Stomach (tissue), 9 donors: Measurements from ENCODE around the gene CHAF1B. TPM values are rescaled to one million over a fixed set of nuclear protein-coding genes. Genes with fewer than 3 reads are reported as not detected.
"Not testable (repeated sequence)": the region's sequence is repeated elsewhere in the genome, so short reads cannot be mapped to it uniquely, and the experiment has no call there.

ENCODE experiments used
- DNase-seq, 2 donors: peaks; one replicate each; pipeline versions ENCODE4 v3.0.0 to v3.0.0-alpha.2; 2013 to 2019
- H3K27ac ChIP-seq, 5 donors: fragments of 200-600 bp in 4 of 5; sonication (generic) in 4 of 5; one replicate each; pipeline ENCODE4 v1.5.1; 2013 to 2019; ENCODE audit warnings: mild to moderate bottlenecking in 1 of 5, moderate library complexity in 1 of 5
- H3K27me3 ChIP-seq, 3 donors: fragments of 200-600 bp; sonication (generic); one replicate each; pipeline ENCODE4 v1.5.1; 2017 to 2019; ENCODE audit warnings: mixed run types in 1 of 3
- H3K36me3 ChIP-seq, 4 donors: fragments of 200-600 bp; sonication (generic); 1 replicate in 3 of 4; 2 replicates in 1 of 4; pipeline ENCODE4 v1.5.1; 2016 to 2019
- H3K4me1 ChIP-seq, 4 donors: fragments of 200-600 bp; sonication (generic); one replicate each; pipeline ENCODE4 v1.5.1; 2016 to 2019
- H3K4me3 ChIP-seq, 4 donors: fragments of 200-600 bp; sonication (generic) in 3 of 4; one replicate each; pipeline ENCODE4 v1.5.1; 2016 to 2019; ENCODE audit warnings: mild to moderate bottlenecking in 1 of 4
- H3K9me3 ChIP-seq, 4 donors: fragments of 200-600 bp; sonication (generic); one replicate each; pipeline ENCODE4 v1.5.1; 2016 to 2019
- EP300 ChIP-seq: sonication (generic); formaldehyde crosslinking; IDR thresholded peaks from one replicate; pipeline ENCODE4 v1.6.1; 2017; ENCODE audit warnings: antibody characterized with exemption
- POLR2A ChIP-seq, 4 donors: fragments of 450-650 bp; IDR thresholded peaks; one replicate each; pipeline ENCODE4 v1.6.1; 2016; ENCODE audit warnings: antibody characterized with exemption in 4 of 4, control low read depth in 2 of 4, mild to moderate bottlenecking in 1 of 4, moderate library complexity in 1 of 4
- POLR2AphosphoS5 ChIP-seq, 3 donors: sonication (generic); formaldehyde crosslinking; IDR thresholded peaks; one replicate each; pipeline ENCODE4 v1.6.1; 2016; ENCODE audit warnings: antibody characterized with exemption in 3 of 3
- WGBS, 5 donors: extraction: QIAGEN DNeasy Blood & Tissue Kit in 3 of 5; methylation state at CpG; one replicate each; pipeline versions ENCODE4 v1.1.5 to v1.1.7; 2013 to 2018; 5-methylcytosine and 5-hydroxymethylcytosine counted together
- intact Hi-C: fragments of 100-400 bp; cut with DNase I; formaldehyde crosslinking; loops from one replicate; pipeline ENCODE4 v1.15.1; 2023; ENCODE audit warnings: low total_unique reads
- polyA plus RNA-seq, 3 donors: library from polyadenylated mRNA; stranded (reverse); fragments of 200-250 nt; gene quantifications; one replicate each; pipeline ENCODE4 v1.2.3, GENCODE V29; 2013
- total RNA-seq, 5 donors: library from RNA; depleted of rRNA; stranded (reverse); fragments of >200 nt; gene quantifications; one replicate each; pipeline versions ENCODE4 v1.1.0 to v1.2.3, GENCODE V29; 2014 to 2016
- TF ChIP-seq, protein P1 (sequence below), 7 experiments: fragments of 450-650 bp in 4 of 7; fragments of 200-600 bp in 3 of 7; sonication (generic) in 3 of 7; IDR thresholded peaks; one replicate each; pipeline ENCODE4 v1.5.1; 2016 to 2019; ENCODE audit warnings: antibody characterized with exemption in 7 of 7, control low read depth in 2 of 7, mild to moderate bottlenecking in 1 of 7
- donor health status: healthy with polysubstance abuse.
- donor health status: Bipolar disorder and iron deficiency.
- donor health status: healthy.

The CHAF1B gene
- total and polyA plus RNA-seq, 8 donors, result 0.29 to 15.2 (median 1.4) TPM

DNA sequence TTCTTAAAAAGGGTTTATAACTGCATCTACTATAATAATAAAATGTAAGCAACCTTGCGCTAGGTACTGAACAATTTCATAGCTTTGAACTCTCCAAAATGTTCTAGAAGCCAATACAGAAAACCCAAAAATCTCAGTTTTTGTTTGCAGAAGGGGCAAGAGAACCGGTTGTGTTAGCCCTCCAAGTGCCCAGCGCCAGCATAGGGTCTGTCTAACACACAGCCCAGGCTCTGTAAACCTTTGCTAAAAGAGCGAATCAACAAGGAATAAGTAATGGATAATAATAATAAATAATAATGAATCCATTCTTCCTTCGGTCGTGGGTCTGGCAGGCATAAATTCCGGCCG lies 333 bp upstream of the CHAF1B start:
- H3K27ac ChIP-seq, result peak overlapping the region in 1 of 5 donors; percentile 83
- H3K4me3 ChIP-seq, result peak overlapping the region; percentile 76 to 82 (median 81)
- 30 to 45% (median 34%) methylated on average over 6 to 8 of the region's 8 CpGs for WGBS, 5 donors
- TF ChIP-seq POLR2AphosphoS5 (IDR thresholded peaks at IDR 0.05) (no peak), POLR2A (IDR thresholded peaks at IDR 0.05) (no peak), EP300 (no peak)
- TF ChIP-seq, protein P1, sequence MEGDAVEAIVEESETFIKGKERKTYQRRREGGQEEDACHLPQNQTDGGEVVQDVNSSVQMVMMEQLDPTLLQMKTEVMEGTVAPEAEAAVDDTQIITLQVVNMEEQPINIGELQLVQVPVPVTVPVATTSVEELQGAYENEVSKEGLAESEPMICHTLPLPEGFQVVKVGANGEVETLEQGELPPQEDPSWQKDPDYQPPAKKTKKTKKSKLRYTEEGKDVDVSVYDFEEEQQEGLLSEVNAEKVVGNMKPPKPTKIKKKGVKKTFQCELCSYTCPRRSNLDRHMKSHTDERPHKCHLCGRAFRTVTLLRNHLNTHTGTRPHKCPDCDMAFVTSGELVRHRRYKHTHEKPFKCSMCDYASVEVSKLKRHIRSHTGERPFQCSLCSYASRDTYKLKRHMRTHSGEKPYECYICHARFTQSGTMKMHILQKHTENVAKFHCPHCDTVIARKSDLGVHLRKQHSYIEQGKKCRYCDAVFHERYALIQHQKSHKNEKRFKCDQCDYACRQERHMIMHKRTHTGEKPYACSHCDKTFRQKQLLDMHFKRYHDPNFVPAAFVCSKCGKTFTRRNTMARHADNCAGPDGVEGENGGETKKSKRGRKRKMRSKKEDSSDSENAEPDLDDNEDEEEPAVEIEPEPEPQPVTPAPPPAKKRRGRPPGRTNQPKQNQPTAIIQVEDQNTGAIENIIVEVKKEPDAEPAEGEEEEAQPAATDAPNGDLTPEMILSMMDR (IDR thresholded peaks at IDR 0.05), result no peak
- H3K4me1 ChIP-seq, result peaks cover 0 to 23% (median 14%) of the 10 kb centered on the region in 4 donors
- DNase-seq, result no peak
- H3K9me3 ChIP-seq, result no peaks in the 10 kb centered on the region
- intact Hi-C loops, result no loop called here
- no peaks in the 10 kb centered on the region for H3K36me3 ChIP-seq
- no peaks in the 10 kb centered on the region for H3K27me3 ChIP-seq

DNA sequence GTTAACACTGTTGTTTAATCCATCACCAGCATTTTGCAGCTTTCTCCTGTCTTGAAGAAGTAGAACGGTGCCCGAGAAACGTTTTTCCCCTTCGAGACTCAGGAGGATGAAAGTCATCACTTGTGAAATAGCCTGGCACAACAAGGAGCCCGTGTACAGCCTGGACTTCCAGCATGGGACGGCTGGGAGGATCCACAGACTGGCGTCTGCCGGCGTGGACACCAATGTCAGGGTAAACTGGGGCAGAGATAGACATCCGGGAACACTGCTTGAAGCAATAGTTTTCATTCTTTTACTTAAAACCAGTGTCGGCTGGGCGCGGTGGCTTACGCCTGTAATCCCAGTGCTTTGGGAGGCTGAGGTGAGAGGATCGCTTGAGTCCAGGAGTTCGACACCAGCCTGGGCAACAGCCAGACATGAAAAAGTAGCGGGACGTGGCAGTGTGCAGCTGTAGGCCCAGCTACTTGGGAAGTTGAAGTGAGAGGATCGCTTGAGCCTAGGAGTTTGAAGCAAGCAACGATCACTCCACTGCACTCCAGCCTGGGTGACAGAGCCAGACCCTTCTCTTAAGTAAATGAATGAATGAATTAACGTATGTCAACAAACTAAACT lies 945 bp downstream of the CHAF1B start:
- H3K4me1 ChIP-seq, result peaks cover 0 to 23% (median 14%) of the 10 kb centered on the region in 4 donors
- no peak for TF ChIP-seq EP300
- TF ChIP-seq, protein P1 (IDR thresholded peaks at IDR 0.05), result no peak
- TF ChIP-seq POLR2AphosphoS5 (IDR thresholded peaks at IDR 0.05), result no peak
- no peak for TF ChIP-seq POLR2A (IDR thresholded peaks at IDR 0.05)
- WGBS, 5 donors, result 68 to 74% (median 73%) methylated on average over 21 of the region's 21 CpGs
- H3K9me3 ChIP-seq, result no peaks in the 10 kb centered on the region
- peak overlapping the region; percentile 76 to 82 (median 81) for H3K4me3 ChIP-seq
- no peaks in the 10 kb centered on the region for H3K36me3 ChIP-seq
- DNase-seq, result no peak
- peak overlapping the region in 4 of 5 donors; percentile 63 to 85 (median 80) for H3K27ac ChIP-seq
- intact Hi-C loops, result no loop called here
- no peaks in the 10 kb centered on the region for H3K27me3 ChIP-seq

DNA sequence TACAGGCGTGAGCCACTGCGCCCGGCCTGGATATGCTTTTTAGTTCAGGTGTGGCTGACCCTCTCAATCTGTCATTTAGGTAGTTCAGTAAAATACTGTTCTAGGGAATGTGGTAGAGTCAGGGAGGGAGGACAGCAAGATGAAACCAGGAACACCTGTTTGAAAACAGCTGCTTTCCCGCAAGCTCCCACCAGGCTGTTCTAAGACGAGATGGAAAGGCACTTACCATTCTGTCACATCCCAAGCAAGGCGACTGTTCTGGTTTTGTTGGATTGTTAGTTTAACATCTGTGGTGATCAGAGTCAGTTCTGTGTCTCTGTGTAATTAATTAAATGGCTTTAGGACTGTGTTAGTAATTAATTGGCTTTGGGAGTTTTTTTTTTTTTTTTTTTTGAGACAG lies 2.9 kb downstream of the CHAF1B start:
- DNase-seq, result no peak
- H3K9me3 ChIP-seq, result no peaks in the 10 kb centered on the region
- peaks cover 0 to 16% (median 14%) of the 10 kb centered on the region in 4 donors for H3K4me1 ChIP-seq
- no peaks in the 10 kb centered on the region for H3K36me3 ChIP-seq
- intact Hi-C loops, result no loop called here
- 95 to 98% (median 97%) methylated on average over 6 of the region's 6 CpGs for WGBS, 5 donors
- H3K27ac ChIP-seq, result no peak overlapping the region
- H3K4me3 ChIP-seq, result no peak overlapping the region
- H3K27me3 ChIP-seq, result no peaks in the 10 kb centered on the region
- TF ChIP-seq POLR2AphosphoS5 (IDR thresholded peaks at IDR 0.05), result no peak
- TF ChIP-seq EP300, result no peak
- TF ChIP-seq, protein P1 (IDR thresholded peaks at IDR 0.05), result no peak
- no peak for TF ChIP-seq POLR2A (IDR thresholded peaks at IDR 0.05)

DNA sequence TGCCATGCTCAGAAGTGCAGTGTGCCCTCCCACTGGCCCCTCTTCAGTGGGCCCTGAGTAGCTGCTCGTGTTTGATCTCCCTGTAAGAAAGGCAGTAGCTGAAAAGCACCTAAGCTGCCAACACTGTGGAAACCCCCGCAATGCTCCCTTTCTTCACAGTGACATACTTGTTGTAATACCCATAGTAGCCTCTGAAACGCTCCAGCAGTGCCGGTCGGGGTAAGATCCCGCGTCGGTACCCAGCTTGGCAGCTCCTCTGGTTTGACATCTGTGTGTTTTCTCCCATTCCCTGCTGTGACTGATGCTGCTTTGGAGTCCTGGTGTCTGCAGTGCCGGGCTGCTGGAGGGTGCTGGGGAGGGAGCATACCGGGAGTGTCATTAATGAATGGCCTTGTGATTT lies 3.6 kb downstream of the CHAF1B start:
- TF ChIP-seq, protein P1 (IDR thresholded peaks at IDR 0.05), result no peak
- TF ChIP-seq EP300, result no peak
- 55 to 79% (median 78%) methylated on average over 8 to 10 of the region's 10 CpGs for WGBS, 5 donors
- Histone ChIP-seq H3K27ac (no peak overlapping the region), H3K4me1 (peaks cover 0 to 16% (median 14%) of the 10 kb centered on the region in 4 donors), H3K27me3 (no peaks in the 10 kb centered on the region), H3K9me3 (no peaks in the 10 kb centered on the region), H3K4me3 (no peak overlapping the region), H3K36me3 (peaks cover 0 to 4% (median 0%) of the 10 kb centered on the region in 4 donors)
- DNase-seq, result peak in 1 of 2 donors; percentile 43
- intact Hi-C loops, result no loop called here

DNA sequence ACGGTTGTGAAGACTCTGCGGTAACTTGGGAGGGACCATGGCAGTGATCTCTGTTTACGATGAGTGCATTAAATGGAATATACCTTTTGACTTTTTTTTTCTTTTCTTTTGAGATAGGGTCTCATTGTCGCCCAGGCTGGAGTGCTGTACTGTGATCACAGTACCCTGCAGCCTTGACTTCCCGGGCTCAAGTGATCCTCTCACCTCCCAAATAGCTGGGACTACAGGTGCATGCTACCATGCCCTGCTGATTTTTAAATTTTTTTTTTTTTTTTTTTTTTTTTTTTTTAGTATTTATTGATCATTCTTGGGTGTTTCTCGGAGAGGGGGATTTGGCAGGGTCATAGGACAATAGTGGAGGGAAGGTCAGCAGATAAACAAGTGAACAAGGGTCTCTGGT lies 6.5 kb downstream of the CHAF1B start:
- H3K9me3 ChIP-seq, intact Hi-C loops, H3K27me3 ChIP-seq, H3K27ac ChIP-seq, DNase-seq, H3K4me1 ChIP-seq, H3K4me3 ChIP-seq: not testable (repeated sequence)
- WGBS, 5 donors, result 90 to 100% (median 98%) methylated on average over 5 to 6 of the region's 6 CpGs
- peaks cover 0 to 22% (median 8%) of the 10 kb centered on the region in 4 donors for H3K36me3 ChIP-seq
